ENCODE results near the gene SELENOO. TPM values are rescaled to one million over a fixed set of nuclear protein-coding genes. Genes with fewer than 3 reads are reported as not detected.

The SELENOO gene
- total and polyA plus RNA-seq, 4 donors, result 15.6 to 30.3 (median 24.1) TPM

GRCh38 chr22:50238755-50239154 lies 37.9 kb downstream of the SELENOO start:
- Histone ChIP-seq H3K9ac (ENCODE audit: insufficient read depth in 1 of 2, low read length in 2 of 2) (no peak overlapping the region), H3K9me3 (ENCODE audit: control insufficient read depth in 4 of 4, insufficient read depth in 3 of 4, low read length in 3 of 4) (no peaks in the 10 kb centered on the region), H3K27ac (ENCODE audit: low read depth in 1 of 2, low read length in 1 of 2) (no peak overlapping the region), H3K4me3 (no peak overlapping the region), H3K4me1 (ENCODE audit: control insufficient read depth in 5 of 5, insufficient read depth in 5 of 5, low read length in 5 of 5) (peaks cover 0 to 29% (median 5%) of the 10 kb centered on the region in 5 donors), H3K27me3 (ENCODE audit: control insufficient read depth in 3 of 3, insufficient read depth in 3 of 3, low read length in 2 of 3) (no peaks in the 10 kb centered on the region), H3K36me3 (ENCODE audit: control insufficient read depth in 4 of 4, insufficient read depth in 4 of 4, low read length in 4 of 4) (peaks cover 3 to 20% (median 12%) of the 10 kb centered on the region in 4 donors)
- no peak for DNase-seq
- 82% methylated on average over 9 of the region's 9 CpGs for WGBS, 2 donors
- no peak for TF ChIP-seq CTCF (IDR thresholded peaks at IDR 0.05; ENCODE audit: control extremely low read depth, extremely low read depth)
- no peak for ATAC-seq (ENCODE audit: insufficient read depth, low FRiP score)

- no peak for TF ChIP-seq CTCF (IDR thresholded peaks at IDR 0.05; ENCODE audit: control extremely low read depth, extremely low read depth)
- 61 to 77% methylated on average over 14 of the region's 14 CpGs for WGBS, 2 donors
- Histone ChIP-seq H3K4me1 (ENCODE audit: control insufficient read depth in 5 of 5, insufficient read depth in 5 of 5, low read length in 5 of 5) (peaks cover 0 to 40% (median 7%) of the 10 kb centered on the region in 5 donors), H3K9ac (ENCODE audit: insufficient read depth in 1 of 2, low read length in 2 of 2) (no peak overlapping the region), H3K27ac (ENCODE audit: low read depth in 1 of 2, low read length in 1 of 2) (no peak overlapping the region), H3K9me3 (ENCODE audit: control insufficient read depth in 4 of 4, insufficient read depth in 3 of 4, low read length in 3 of 4) (no peaks in the 10 kb centered on the region), H3K4me3 (peak overlapping the region; percentile 35), H3K27me3 (ENCODE audit: control insufficient read depth in 3 of 3, insufficient read depth in 3 of 3, low read length in 2 of 3) (no peaks in the 10 kb centered on the region), H3K36me3 (ENCODE audit: control insufficient read depth in 4 of 4, insufficient read depth in 4 of 4, low read length in 4 of 4) (peaks cover 3 to 21% (median 19%) of the 10 kb centered on the region in 4 donors)
- DNase-seq, result no peak
- ATAC-seq (ENCODE audit: insufficient read depth, low FRiP score), result no peak
Observed at GRCh38 chr22:50242406-50242949, 41.7 kb downstream of the SELENOO start.

GRCh38 chr22:50243685-50244419 lies 43.0 kb downstream of the SELENOO start:
- ATAC-seq (ENCODE audit: insufficient read depth, low FRiP score), result no peak
- Histone ChIP-seq H3K9ac (ENCODE audit: insufficient read depth in 1 of 2, low read length in 2 of 2) (peak overlapping the region; percentile 63 to 71), H3K27ac (ENCODE audit: low read depth in 1 of 2, low read length in 1 of 2) (peak overlapping the region; percentile 82 to 93), H3K9me3 (ENCODE audit: control insufficient read depth in 4 of 4, insufficient read depth in 3 of 4, low read length in 3 of 4) (no peaks in the 10 kb centered on the region), H3K36me3 (ENCODE audit: control insufficient read depth in 4 of 4, insufficient read depth in 4 of 4, low read length in 4 of 4) (peaks cover under 1 to 23% (median 22%) of the 10 kb centered on the region in 4 donors), H3K4me1 (ENCODE audit: control insufficient read depth in 5 of 5, insufficient read depth in 5 of 5, low read length in 5 of 5) (peaks cover 0 to 40% (median 7%) of the 10 kb centered on the region in 5 donors), H3K4me3 (peak overlapping the region; percentile 71), H3K27me3 (ENCODE audit: control insufficient read depth in 3 of 3, insufficient read depth in 3 of 3, low read length in 2 of 3) (no peaks in the 10 kb centered on the region)
- TF ChIP-seq CTCF (IDR thresholded peaks at IDR 0.05; ENCODE audit: control extremely low read depth, extremely low read depth), result no peak
- WGBS, 2 donors, result 11 to 22% methylated on average over 27 of the region's 27 CpGs
- peak in 1 of 3 donors; percentile 42 for DNase-seq

All from lung (tissue), 12 donors.